NAMALWA (cell line): Measurements from ENCODE around the gene LRP2BP.
A peak's percentile ranks its signal among the peaks of the same experiment; 100 is the strongest.
"Not testable (repeated sequence)": the region's sequence is repeated elsewhere in the genome, so short reads cannot be mapped to it uniquely, and the experiment has no call there.

Experiments
- DNase-seq: peaks from one replicate; pipeline ENCODE4 v3.0.0-alpha.2; 2015; ENCODE audit warnings: low spot score

Gene LRP2BP

GRCh38 chr4:185395956-185396723 is 416 bp upstream of the LRP2BP start:
- DNase-seq = peak; percentile 97

GRCh38 chr4:185394568-185395237 is 1.0 kb downstream of the LRP2BP start:
- peak; percentile 33 for DNase-seq

GRCh38 chr4:185392156-185392555 is 3.6 kb downstream of the LRP2BP start:
- no peak for DNase-seq

- no peak for DNase-seq
Observed at GRCh38 chr4:185390941-185391340, 4.8 kb downstream of the LRP2BP start.

GRCh38 chr4:185387957-185388356 is 7.8 kb downstream of the LRP2BP start:
- no peak for DNase-seq

GRCh38 chr4:185384930-185385331 is 10.8 kb downstream of the LRP2BP start:
- no peak for DNase-seq

- no peak for DNase-seq
Observed at GRCh38 chr4:185384061-185384460, 11.7 kb downstream of the LRP2BP start.

GRCh38 chr4:185383451-185383850 is 12.3 kb downstream of the LRP2BP start:
- DNase-seq = no peak

- DNase-seq = no peak
Observed at GRCh38 chr4:185382754-185383153, 13.0 kb downstream of the LRP2BP start.

GRCh38 chr4:185381288-185382196 is 14.2 kb downstream of the LRP2BP start:
- DNase-seq = no peak

- no peak for DNase-seq
Observed at GRCh38 chr4:185380320-185380719, 15.4 kb downstream of the LRP2BP start.

- DNase-seq = no peak
Observed at GRCh38 chr4:185379326-185380295, 16.1 kb downstream of the LRP2BP start.

- DNase-seq = no peak
Observed at GRCh38 chr4:185378264-185378663, 17.5 kb downstream of the LRP2BP start.

GRCh38 chr4:185374573-185374972 is 21.2 kb downstream of the LRP2BP start:
- DNase-seq = no peak

- DNase-seq = no peak
Observed at GRCh38 chr4:185374027-185374426, 21.7 kb downstream of the LRP2BP start.

- DNase-seq = no peak
Observed at GRCh38 chr4:185371702-185372101, 24.0 kb downstream of the LRP2BP start.

GRCh38 chr4:185370268-185370949 is 25.3 kb downstream of the LRP2BP start:
- DNase-seq = no peak

GRCh38 chr4:185369731-185370130 is 26.0 kb downstream of the LRP2BP start:
- no peak for DNase-seq

GRCh38 chr4:185364886-185365285 is 30.8 kb downstream of the LRP2BP start:
- no peak for DNase-seq

GRCh38 chr4:185363251-185363650 is 32.5 kb downstream of the LRP2BP start:
- no peak for DNase-seq

GRCh38 chr4:185362570-185362969 is 33.2 kb downstream of the LRP2BP start:
- not testable (repeated sequence) for DNase-seq
